Vagina (tissue), 2 donors: Measurements from ENCODE around the gene SPAG9. TPM values are rescaled to one million over a fixed set of nuclear protein-coding genes. Genes with fewer than 3 reads are reported as not detected.
"Not testable (repeated sequence)": the region's sequence is repeated elsewhere in the genome, so short reads cannot be mapped to it uniquely, and the experiment has no call there.

Experiments
- DNase-seq, 2 donors: peaks; one replicate each; pipeline ENCODE4 v3.0.0-alpha.2; 2017; ENCODE audit errors: extremely low spot score in 2 of 2
- H3K27ac ChIP-seq: fragments of 200-600 bp; sonication (generic); one replicate; pipeline ENCODE4 v1.5.1; 2019
- H3K27me3 ChIP-seq: fragments of 200-600 bp; sonication (generic); one replicate; pipeline ENCODE4 v1.5.1; 2019
- H3K36me3 ChIP-seq, 2 donors: fragments of 200-600 bp; sonication (generic); one replicate each; pipeline ENCODE4 v1.5.1; 2017 to 2019
- H3K4me1 ChIP-seq: fragments of 200-600 bp; sonication (generic); one replicate; pipeline ENCODE4 v1.5.1; 2019
- H3K4me3 ChIP-seq, 2 donors: fragments of 200-600 bp; sonication (generic); 1 replicate in 1 of 2; 2 replicates in 1 of 2; pipeline ENCODE4 v1.5.1; 2016 to 2019
- H3K9me3 ChIP-seq: fragments of 200-600 bp; sonication (generic); one replicate; pipeline ENCODE4 v1.5.1; 2019
- CTCF ChIP-seq, 3 experiments: fragments of 450-650 bp in 2 of 3; fragments of 200-600 bp in 1 of 3; sonication (generic) in 1 of 3; IDR thresholded peaks; one replicate each; pipeline ENCODE4 v1.5.1; 2017 to 2019; ENCODE audit warnings: antibody characterized with exemption in 3 of 3, mild to moderate bottlenecking in 2 of 3, moderate library complexity in 2 of 3
- POLR2A ChIP-seq, 2 donors: fragments of 450-650 bp; IDR thresholded peaks; one replicate each; pipeline ENCODE4 v1.6.1; 2017; ENCODE audit warnings: antibody characterized with exemption in 2 of 2, mild to moderate bottlenecking in 2 of 2, moderate library complexity in 2 of 2
- POLR2AphosphoS5 ChIP-seq, 2 donors: sonication (generic); formaldehyde crosslinking; IDR thresholded peaks; one replicate each; pipeline ENCODE4 v1.9.0; 2017; ENCODE audit warnings: antibody characterized with exemption in 2 of 2, mild to moderate bottlenecking in 2 of 2, low read depth in 1 of 2; ENCODE audit not compliant: insufficient read depth in 1 of 2
- intact Hi-C: fragments of 100-400 bp; cut with DNase I; formaldehyde crosslinking; loops from one replicate; pipeline ENCODE4 v1.15.1; 2023
- total RNA-seq: library from RNA; depleted of rRNA; stranded (reverse); fragments of >200 nt; gene quantifications from one replicate; pipeline ENCODE4 v1.2.3, GENCODE V29; 2016

Gene SPAG9
- total RNA-seq, 1 donor from 2014 or later, result 92.6 TPM

GRCh38 chr17:50944054-50944901 lies 176.4 kb downstream of the SPAG9 start:
- Histone ChIP-seq H3K27me3 (no peaks in the 10 kb centered on the region), H3K36me3 (no peaks in the 10 kb centered on the region), H3K27ac (peak overlapping the region; percentile 79), H3K9me3 (no peaks in the 10 kb centered on the region), H3K4me3 (peak overlapping the region; percentile 38 to 61), H3K4me1 (peaks cover 30% of the 10 kb centered on the region)
- TF ChIP-seq CTCF (IDR thresholded peaks at IDR 0.05), result no peak
- TF ChIP-seq POLR2AphosphoS5 (IDR thresholded peaks at IDR 0.05; ENCODE audit: insufficient read depth in 1 of 2, low read depth in 1 of 2), result peak in 1 of 2 donors; percentile 48
- TF ChIP-seq POLR2A (IDR thresholded peaks at IDR 0.05), result no peak
- DNase-seq, result peak in 1 of 2 donors; percentile 87
- intact Hi-C loops, result no loop called here

- Histone ChIP-seq H3K27me3 (no peaks in the 10 kb centered on the region), H3K4me1 (peaks cover 23% of the 10 kb centered on the region), H3K9me3 (no peaks in the 10 kb centered on the region), H3K36me3 (no peaks in the 10 kb centered on the region), H3K4me3 (no peak overlapping the region), H3K27ac (peak overlapping the region; percentile 79)
- peak in 1 of 2 donors; percentile 81 for DNase-seq
- TF ChIP-seq POLR2AphosphoS5 (IDR thresholded peaks at IDR 0.05; ENCODE audit: insufficient read depth in 1 of 2, low read depth in 1 of 2), result no peak
- intact Hi-C loops, result no loop called here
These were observed 177.1 kb downstream of the SPAG9 start for GRCh38 chr17:50943575-50943933.

- peaks cover 15% of the 10 kb centered on the region for H3K4me1 ChIP-seq
- H3K27ac ChIP-seq, DNase-seq: not testable (repeated sequence)
These were observed 179.0 kb downstream of the SPAG9 start for GRCh38 chr17:50941676-50942048.

GRCh38 chr17:50939795-50940684 lies 180.6 kb downstream of the SPAG9 start:
- no peak for DNase-seq
- H3K36me3 ChIP-seq, result no peaks in the 10 kb centered on the region
- H3K4me1 ChIP-seq, result peaks cover 14% of the 10 kb centered on the region
- H3K4me3 ChIP-seq, result no peak overlapping the region
- H3K27me3 ChIP-seq, result no peaks in the 10 kb centered on the region
- intact Hi-C loops, result no loop called here
- no peaks in the 10 kb centered on the region for H3K9me3 ChIP-seq
- no peak overlapping the region for H3K27ac ChIP-seq
- TF ChIP-seq POLR2AphosphoS5 (IDR thresholded peaks at IDR 0.05; ENCODE audit: insufficient read depth in 1 of 2, low read depth in 1 of 2), result no peak
- TF ChIP-seq CTCF (IDR thresholded peaks at IDR 0.05), result no peak
- TF ChIP-seq POLR2A (IDR thresholded peaks at IDR 0.05), result no peak

More at GRCh38 chr17:50941676-50942048, 179.0 kb downstream of the SPAG9 start:
- intact Hi-C loops, H3K27me3 ChIP-seq, H3K9me3 ChIP-seq, H3K4me3 ChIP-seq, H3K36me3 ChIP-seq: not testable (repeated sequence)

DNA sequence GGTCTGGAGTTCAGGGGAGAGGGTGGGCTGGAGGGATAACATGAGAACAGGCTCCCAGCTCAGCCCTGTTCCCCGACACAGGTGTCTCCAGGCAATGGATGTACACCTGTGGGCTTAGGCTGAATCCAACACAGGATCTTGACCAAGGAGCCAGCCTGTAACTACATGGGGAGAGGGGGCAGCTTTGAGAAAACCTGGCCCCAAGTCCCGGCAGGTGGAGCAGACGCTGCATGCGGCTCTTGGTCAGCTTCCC lies 181.2 kb downstream of the SPAG9 start:
- no peaks in the 10 kb centered on the region for H3K27me3 ChIP-seq
- peaks cover 8% of the 10 kb centered on the region for H3K4me1 ChIP-seq
- DNase-seq, result no peak
- no peak for TF ChIP-seq POLR2AphosphoS5 (IDR thresholded peaks at IDR 0.05; ENCODE audit: insufficient read depth in 1 of 2, low read depth in 1 of 2)
- TF ChIP-seq POLR2A (IDR thresholded peaks at IDR 0.05), result no peak
- TF ChIP-seq CTCF (IDR thresholded peaks at IDR 0.05), result no peak
- H3K4me3 ChIP-seq, result no peak overlapping the region
- intact Hi-C loops, result no loop called here
- H3K36me3 ChIP-seq, result no peaks in the 10 kb centered on the region
- H3K27ac ChIP-seq, result no peak overlapping the region
- H3K9me3 ChIP-seq, result no peaks in the 10 kb centered on the region
